Measurements from ENCODE around the gene SPSB4.

- TF ChIP-seq POLR2A (IDR thresholded peaks at IDR 0.05) (no peak), CTCF (IDR thresholded peaks at IDR 0.05) (no peak)
Measured at GRCh38 chr3:141073580-141073979, 22.4 kb downstream of the SPSB4 start.

Data from body of pancreas (tissue), 4 donors.